H9 (cell line): Measurements from ENCODE around the gene PALM2AKAP2. TPM values are rescaled to one million over a fixed set of nuclear protein-coding genes. Genes with fewer than 3 reads are reported as not detected.

ENCODE experiments used
- DNase-seq: peaks from one replicate; pipeline ENCODE4 v3.0.0-alpha.2; 2017
- H2AFZ ChIP-seq: one replicate; pipeline ENCODE4 v1.6.1; 2013; ENCODE audit warnings: mild to moderate bottlenecking, low read length, control low read depth, moderate library complexity
- H2AK5ac ChIP-seq: 2 replicates; pipeline ENCODE4 v1.6.1; 2013; ENCODE audit warnings: low read length, control low read depth, mixed read lengths; ENCODE audit not compliant: insufficient read length
- H2BK120ac ChIP-seq: one replicate; pipeline ENCODE4 v1.6.1; 2013; ENCODE audit warnings: low read depth, mild to moderate bottlenecking, low read length, control low read depth, inconsistent platforms; ENCODE audit not compliant: poor library complexity, severe bottlenecking
- H2BK12ac ChIP-seq: 2 replicates; pipeline ENCODE4 v1.6.1; 2013; ENCODE audit warnings: low read length, control low read depth, mixed read lengths, low read depth; ENCODE audit not compliant: insufficient read length
- H2BK15ac ChIP-seq: 2 replicates; pipeline ENCODE4 v1.6.1; 2013; ENCODE audit warnings: low read depth, low read length, control low read depth
- H2BK20ac ChIP-seq: one replicate; pipeline ENCODE4 v1.6.1; 2013; ENCODE audit warnings: low read depth, mild to moderate bottlenecking, low read length, control low read depth, inconsistent platforms; ENCODE audit not compliant: poor library complexity, severe bottlenecking
- H2BK5ac ChIP-seq: 2 replicates; pipeline ENCODE4 v1.6.1; 2013; ENCODE audit warnings: low read length, control low read depth, mixed read lengths; ENCODE audit not compliant: insufficient read length
- H3K14ac ChIP-seq: 2 replicates; pipeline ENCODE4 v1.6.1; 2013; ENCODE audit warnings: low read length, control low read depth; ENCODE audit not compliant: insufficient read depth
- H3K18ac ChIP-seq: 2 replicates; pipeline ENCODE4 v1.6.1; 2013; ENCODE audit warnings: low read depth, mild to moderate bottlenecking, mixed read lengths, low read length, control low read depth; ENCODE audit not compliant: insufficient read length
- H3K23ac ChIP-seq: 2 replicates; pipeline ENCODE4 v1.6.1; 2013; ENCODE audit warnings: low read length, control low read depth, mixed read lengths, low read depth; ENCODE audit not compliant: insufficient read length
- H3K23me2 ChIP-seq: 2 replicates; pipeline ENCODE4 v1.6.1; 2013; ENCODE audit warnings: low read depth, mild to moderate bottlenecking, mixed read lengths, low read length, control low read depth; ENCODE audit not compliant: insufficient read length, poor library complexity, severe bottlenecking
- H3K27ac ChIP-seq: 2 replicates; pipeline ENCODE4 v1.5.1; 2013; ENCODE audit warnings: low read length, control low read depth, mixed read lengths, low read depth; ENCODE audit not compliant: insufficient read length
- H3K27me3 ChIP-seq: 2 replicates; pipeline ENCODE4 v1.6.1; 2013; ENCODE audit warnings: low read length, control low read depth, inconsistent platforms; ENCODE audit not compliant: insufficient read depth
- H3K4ac ChIP-seq: 2 replicates; pipeline ENCODE4 v1.6.1; 2013; ENCODE audit warnings: low read depth, mild to moderate bottlenecking, control low read depth, inconsistent platforms, low read length, moderate library complexity
- H3K4me1 ChIP-seq: 2 replicates; pipeline ENCODE4 v1.6.1; 2013; ENCODE audit warnings: low read length, control low read depth, inconsistent platforms; ENCODE audit not compliant: insufficient read depth
- H3K4me2 ChIP-seq: 2 replicates; pipeline ENCODE4 v1.6.1; 2013; ENCODE audit warnings: low read length, control low read depth, mixed read lengths; ENCODE audit not compliant: insufficient read length, insufficient read depth
- H3K56ac ChIP-seq: 2 replicates; pipeline ENCODE4 v1.6.1; 2013; ENCODE audit warnings: low read depth, mild to moderate bottlenecking, mixed read lengths, low read length, control low read depth; ENCODE audit not compliant: insufficient read length
- H3K79me1 ChIP-seq: 2 replicates; pipeline ENCODE4 v1.6.1; 2013; ENCODE audit warnings: low read depth, mild to moderate bottlenecking, moderate library complexity, low read length, control low read depth, inconsistent platforms; ENCODE audit not compliant: insufficient read depth, poor library complexity, severe bottlenecking
- H3K79me2 ChIP-seq: 2 replicates; pipeline ENCODE4 v1.6.1; 2013; ENCODE audit warnings: low read length, control low read depth, inconsistent platforms; ENCODE audit not compliant: insufficient read depth
- H3K9ac ChIP-seq: 2 replicates; pipeline ENCODE4 v1.6.1; 2013; ENCODE audit warnings: low read length, control low read depth, mixed read lengths; ENCODE audit not compliant: insufficient read length; ENCODE audit errors: extremely low read depth
- H3K9me3 ChIP-seq: one replicate; pipeline ENCODE4 v1.6.1; 2013; ENCODE audit warnings: low read depth, low read length, inconsistent platforms; ENCODE audit not compliant: control insufficient read depth
- H3T11ph ChIP-seq: one replicate; pipeline ENCODE4 v1.6.1; 2013; ENCODE audit warnings: mild to moderate bottlenecking, low read length, control low read depth, inconsistent platforms
- H4K20me1 ChIP-seq: one replicate; pipeline ENCODE4 v1.6.1; 2013; ENCODE audit not compliant: control insufficient read depth, insufficient read length, insufficient read depth
- H4K5ac ChIP-seq: 2 replicates; pipeline ENCODE4 v1.6.1; 2013; ENCODE audit warnings: low read depth, mild to moderate bottlenecking, mixed read lengths, low read length, control low read depth; ENCODE audit not compliant: insufficient read length
- H4K8ac ChIP-seq: replicated peaks from 2 replicates; pipeline ENCODE4 v1.6.1; 2013; ENCODE audit warnings: low read length, control low read depth, mixed read lengths, low read depth; ENCODE audit not compliant: insufficient read length
- H4K91ac ChIP-seq: 2 replicates; pipeline ENCODE4 v1.6.1; 2013; ENCODE audit warnings: low read depth, mild to moderate bottlenecking, moderate library complexity, mixed read lengths, low read length, control low read depth; ENCODE audit not compliant: insufficient read length
- H3K27ac Mint-ChIP-seq, 3 experiments: 2 replicates in 2 of 3; 3 replicates in 1 of 3; pipeline ENCODE4 v1.8.0; 2020 to 2021; ENCODE audit warnings: mixed read lengths in 3 of 3, mild to moderate bottlenecking in 1 of 3, moderate library complexity in 1 of 3
- H3K27me3 Mint-ChIP-seq: 2 replicates; pipeline ENCODE4 v1.8.0; 2021; ENCODE audit warnings: low read depth, mild to moderate bottlenecking, moderate library complexity, mixed read lengths
- H3K36me3 Mint-ChIP-seq, 3 experiments: 2 replicates in 2 of 3; 3 replicates in 1 of 3; pipeline ENCODE4 v1.8.0; 2020 to 2021; ENCODE audit warnings: low read depth in 3 of 3, mixed read lengths in 3 of 3; ENCODE audit not compliant: insufficient read depth in 1 of 3
- H3K4me1 Mint-ChIP-seq, 2 experiments: 2 replicates each; pipeline ENCODE4 v1.8.0; 2020; ENCODE audit warnings: mixed read lengths in 2 of 2
- H3K4me3 Mint-ChIP-seq, 2 experiments: 2 replicates in 1 of 2; 3 replicates in 1 of 2; pipeline ENCODE4 v1.8.0; 2020 to 2021; ENCODE audit warnings: mild to moderate bottlenecking in 2 of 2, mixed read lengths in 2 of 2, moderate library complexity in 1 of 2
- H3K9me3 Mint-ChIP-seq, 2 experiments: 2 replicates in 1 of 2; 3 replicates in 1 of 2; pipeline ENCODE4 v1.8.0; 2020; ENCODE audit warnings: mild to moderate bottlenecking in 2 of 2, mixed read lengths in 2 of 2, moderate library complexity in 1 of 2
- WGBS: extraction: QIAGEN DNeasy Blood & Tissue Kit; methylation state at CpG from one replicate; pipeline ENCODE4 v1.1.7; 2013; ENCODE audit warnings: missing lambda C conversion rate, low lambda C conversion rate, mixed read lengths; ENCODE audit not compliant: insufficient read length; ENCODE audit errors: extremely low coverage; 5-methylcytosine and 5-hydroxymethylcytosine counted together
- total RNA-seq: library from RNA; stranded (reverse); gene quantifications from 2 replicates; pipeline ENCODE4 v1.2.1, GENCODE V29; 2021
- TF ChIP-seq, protein P1 (sequence below): fragments of 200-600 bp; sonication (generic); conservative IDR thresholded peaks from 3 replicates; pipeline ENCODE4 v1.8.0; 2021; ENCODE audit warnings: antibody characterized with exemption, mild to moderate bottlenecking

Gene PALM2AKAP2
- total RNA-seq, 1 experiment from 2014 or later, result 3.6 TPM

DNA sequence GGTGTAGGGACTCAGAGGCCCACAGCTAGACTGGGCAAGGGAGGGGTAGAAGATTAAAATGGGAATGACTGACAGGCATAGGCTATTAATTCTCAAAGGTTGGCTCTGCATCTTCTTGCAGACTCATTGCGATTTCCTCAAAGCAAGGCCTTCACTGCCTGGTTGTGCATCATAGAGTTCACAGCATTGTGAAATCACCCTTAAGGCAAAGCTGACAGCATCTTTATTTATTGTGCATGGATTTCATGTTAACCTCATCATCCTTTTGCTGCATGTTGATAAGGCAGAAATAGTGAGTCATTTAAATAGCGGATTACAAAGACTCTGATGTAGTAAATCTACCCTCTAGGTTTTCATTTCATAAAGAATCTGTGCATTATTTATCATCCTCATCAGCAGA, 13.6 kb upstream of the PALM2AKAP2 start:
- H4K5ac ChIP-seq, result no peak overlapping the region
- H3K27me3 Mint-ChIP-seq, result peaks cover 3% of the 10 kb centered on the region

More for the DNA sequence above, 13.6 kb upstream of the PALM2AKAP2 start:
- H3K9me3 Mint-ChIP-seq, result no peaks in the 10 kb centered on the region
- no peak overlapping the region for H3K4me2 ChIP-seq
- DNase-seq, result no peak
- no peak overlapping the region for H2BK120ac ChIP-seq
- H3K4me1 Mint-ChIP-seq, result peaks cover 48 to 50% of the 10 kb centered on the region in 2 experiments
- no peak overlapping the region for H3K27ac ChIP-seq
- no peak overlapping the region for H4K8ac ChIP-seq
- H3K14ac ChIP-seq, result no peak overlapping the region
- H3T11ph ChIP-seq, result no peak overlapping the region
- H2BK15ac ChIP-seq, result no peak overlapping the region
- no peak overlapping the region for H3K9ac ChIP-seq
- H3K79me2 ChIP-seq, result no peaks in the 10 kb centered on the region
- no peak overlapping the region for H2BK5ac ChIP-seq
- H3K4ac ChIP-seq, result no peak overlapping the region
- TF ChIP-seq, protein P1, sequence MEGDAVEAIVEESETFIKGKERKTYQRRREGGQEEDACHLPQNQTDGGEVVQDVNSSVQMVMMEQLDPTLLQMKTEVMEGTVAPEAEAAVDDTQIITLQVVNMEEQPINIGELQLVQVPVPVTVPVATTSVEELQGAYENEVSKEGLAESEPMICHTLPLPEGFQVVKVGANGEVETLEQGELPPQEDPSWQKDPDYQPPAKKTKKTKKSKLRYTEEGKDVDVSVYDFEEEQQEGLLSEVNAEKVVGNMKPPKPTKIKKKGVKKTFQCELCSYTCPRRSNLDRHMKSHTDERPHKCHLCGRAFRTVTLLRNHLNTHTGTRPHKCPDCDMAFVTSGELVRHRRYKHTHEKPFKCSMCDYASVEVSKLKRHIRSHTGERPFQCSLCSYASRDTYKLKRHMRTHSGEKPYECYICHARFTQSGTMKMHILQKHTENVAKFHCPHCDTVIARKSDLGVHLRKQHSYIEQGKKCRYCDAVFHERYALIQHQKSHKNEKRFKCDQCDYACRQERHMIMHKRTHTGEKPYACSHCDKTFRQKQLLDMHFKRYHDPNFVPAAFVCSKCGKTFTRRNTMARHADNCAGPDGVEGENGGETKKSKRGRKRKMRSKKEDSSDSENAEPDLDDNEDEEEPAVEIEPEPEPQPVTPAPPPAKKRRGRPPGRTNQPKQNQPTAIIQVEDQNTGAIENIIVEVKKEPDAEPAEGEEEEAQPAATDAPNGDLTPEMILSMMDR, result no peak
- no peak overlapping the region for H4K91ac ChIP-seq
- H3K23me2 ChIP-seq, result no peaks in the 10 kb centered on the region
- H3K9me3 ChIP-seq, result no peaks in the 10 kb centered on the region
- no peak overlapping the region for H2AK5ac ChIP-seq
- no peak overlapping the region for H2BK20ac ChIP-seq
- H2BK12ac ChIP-seq, result no peak overlapping the region
- no peak overlapping the region for H2AFZ ChIP-seq
- no peaks in the 10 kb centered on the region for H3K79me1 ChIP-seq
- H4K20me1 ChIP-seq, result no peaks in the 10 kb centered on the region
- H3K27me3 ChIP-seq, result no peaks in the 10 kb centered on the region
- no peak overlapping the region for H3K56ac ChIP-seq
- WGBS, result no CpG with 5 or more reads among the region's 2 CpGs
- H3K4me3 Mint-ChIP-seq, result no peak overlapping the region
- H3K27ac Mint-ChIP-seq, result no peak overlapping the region
- no peak overlapping the region for H3K18ac ChIP-seq
- no peak overlapping the region for H3K23ac ChIP-seq
- peaks cover 7% of the 10 kb centered on the region; the same call in 1 of the 2 replicates for H3K4me1 ChIP-seq
- no peaks in the 10 kb centered on the region; a peak in 1 of 7 replicates for H3K36me3 Mint-ChIP-seq
